GM21737 (cell line): ENCODE data around the gene TDRD7.
A peak's percentile ranks its signal among the peaks of the same experiment; 100 is the strongest.

Source experiments
- ATAC-seq: cut with Tn5 transposase; IDR thresholded peaks from one replicate; pipeline ENCODE4 v1.9.1; 2021; ENCODE audit warnings: mild to moderate bottlenecking, moderate library complexity; ENCODE audit not compliant: unreplicated experiment

Gene TDRD7

GRCh38 chr9:97503862-97504210, 91.9 kb downstream of the TDRD7 start:
- no peak for ATAC-seq

DNA sequence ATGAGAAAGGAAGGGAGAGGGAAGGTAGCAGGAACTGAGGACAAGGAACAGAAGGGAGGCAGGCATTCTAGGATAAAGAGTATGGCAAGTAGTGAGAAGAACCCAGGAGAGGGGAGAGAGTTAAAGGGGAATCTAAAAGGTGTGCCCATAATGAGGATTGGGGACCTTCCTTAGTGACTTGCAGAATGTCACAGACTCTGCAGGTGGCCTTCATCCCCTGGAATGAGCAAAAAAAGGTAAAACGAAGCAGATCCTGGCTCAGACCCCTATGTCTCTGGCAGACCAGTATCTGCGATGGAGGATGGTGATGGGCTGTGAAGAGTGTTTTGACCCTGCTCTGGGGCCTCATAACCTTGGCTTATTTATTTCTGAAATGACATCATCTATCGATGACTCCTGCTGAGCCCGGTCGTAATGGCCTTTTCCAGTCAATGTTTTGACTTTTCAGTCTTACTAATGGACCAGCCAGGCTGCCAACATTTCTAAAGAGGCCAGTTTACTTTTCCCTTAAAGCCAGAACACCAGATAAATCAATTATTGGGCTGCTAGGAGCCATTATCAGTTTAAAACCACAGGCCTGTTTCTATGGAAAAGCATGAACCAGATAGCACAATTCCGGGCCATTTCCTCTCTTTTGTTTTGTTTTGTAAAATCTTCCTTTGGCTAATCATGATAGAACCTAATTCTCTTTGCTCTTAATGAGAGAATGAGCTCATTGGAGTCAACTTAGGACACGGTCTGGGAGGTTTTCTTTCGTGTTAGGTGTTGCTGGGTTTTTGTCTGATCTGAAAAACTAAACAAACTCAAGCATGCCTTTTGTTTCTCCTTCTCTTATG, 92.7 kb downstream of the TDRD7 start:
- no peak for ATAC-seq

- no peak for ATAC-seq
Measured at GRCh38 chr9:97505845-97506244, 93.9 kb downstream of the TDRD7 start.

DNA sequence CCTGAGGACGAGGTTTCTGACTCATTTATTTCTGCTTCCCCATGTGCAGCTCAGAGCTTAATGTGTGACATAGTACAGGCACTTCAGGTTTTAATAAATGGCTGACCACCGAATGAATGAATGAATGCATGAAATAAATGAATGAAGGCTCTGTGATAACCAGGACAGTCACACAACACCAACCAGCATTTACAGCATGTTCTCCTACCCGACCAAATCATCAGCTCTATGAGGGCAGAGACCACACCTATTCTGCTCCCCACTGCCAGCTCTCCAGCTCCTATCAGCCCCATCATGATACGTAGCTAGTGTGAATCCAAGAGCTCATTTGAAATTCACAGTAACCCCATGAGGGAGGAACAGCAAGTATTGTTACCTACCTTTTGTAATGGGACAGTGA, 94.4 kb downstream of the TDRD7 start:
- ATAC-seq: no peak

DNA sequence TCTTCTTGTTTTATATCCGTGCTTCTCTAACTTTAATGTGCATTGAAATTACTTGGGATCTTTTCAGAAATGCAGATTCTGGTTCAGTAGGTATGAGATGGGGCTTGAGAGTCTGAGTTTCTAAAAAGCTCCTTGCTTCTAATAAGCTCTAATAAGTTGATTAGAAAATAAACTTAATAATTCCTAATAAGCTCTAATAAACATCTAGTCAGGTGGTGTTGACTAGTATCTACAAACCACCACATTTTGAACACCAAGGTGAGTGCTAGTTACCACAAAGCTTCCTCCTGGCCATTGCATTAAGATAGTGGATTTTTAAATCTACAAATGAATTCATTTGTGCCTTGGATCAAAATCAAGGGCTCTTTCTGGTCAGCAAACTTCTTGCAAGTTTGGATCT, 94.9 kb downstream of the TDRD7 start:
- ATAC-seq: no peak

GRCh38 chr9:97507428-97507984, 95.6 kb downstream of the TDRD7 start:
- no peak for ATAC-seq

DNA sequence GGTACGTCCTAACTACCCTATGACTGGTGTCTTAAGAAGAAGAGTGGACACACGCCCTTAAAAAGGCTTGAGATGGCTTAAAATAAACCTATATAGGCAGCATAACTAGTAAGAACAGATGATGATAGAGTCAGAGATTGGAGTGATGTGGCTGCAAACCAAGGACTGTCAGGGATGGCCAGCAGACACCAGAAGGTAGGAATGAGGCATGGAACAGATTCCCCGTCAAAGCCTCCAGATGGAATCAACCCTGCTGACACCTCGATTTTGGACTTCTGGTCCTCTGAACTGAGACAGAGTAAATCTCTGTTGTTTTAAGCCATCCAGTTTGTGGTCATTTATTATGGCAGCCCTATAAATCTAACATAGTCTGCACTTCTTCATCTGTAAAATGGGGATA, 97.0 kb downstream of the TDRD7 start:
- no peak for ATAC-seq

DNA sequence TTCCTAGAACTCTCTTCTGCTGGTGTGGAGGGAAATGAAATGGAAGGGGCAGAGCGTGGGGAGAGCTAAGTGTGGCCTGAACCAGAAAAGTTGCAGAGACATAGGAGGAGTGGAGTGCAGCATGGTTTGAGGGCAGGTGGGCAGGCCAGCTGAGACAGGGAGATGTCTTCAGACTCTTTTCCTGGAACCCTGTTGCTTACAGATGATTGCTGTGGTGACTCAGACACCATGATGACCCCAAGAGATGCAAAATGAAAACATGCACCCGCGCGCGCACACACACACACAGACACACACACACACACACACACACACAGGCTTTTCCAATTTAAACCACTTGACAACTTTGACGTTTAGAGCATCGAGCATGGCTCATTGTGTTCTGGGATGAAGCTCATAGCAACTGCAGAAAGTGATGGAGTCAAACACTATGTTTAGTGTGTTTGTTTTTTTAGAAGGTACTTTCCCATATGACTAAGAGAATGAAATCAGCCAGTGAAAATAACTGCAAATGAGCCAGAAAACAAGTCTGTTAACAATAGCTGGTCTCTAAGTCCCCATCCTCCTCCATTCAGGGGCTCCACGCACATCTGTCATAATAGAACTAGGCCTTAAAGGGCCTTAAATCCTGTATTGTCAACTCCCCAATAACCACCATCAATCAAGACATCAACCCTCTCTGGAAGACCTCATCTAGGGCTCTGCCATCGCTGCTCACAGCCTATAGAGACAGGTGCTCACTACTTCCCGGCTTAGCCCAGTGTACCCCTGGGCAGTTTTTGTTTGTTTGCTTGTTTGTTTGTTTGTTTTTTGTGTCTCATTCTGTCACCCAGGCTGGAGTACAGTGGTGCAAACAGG, 99.1 kb downstream of the TDRD7 start:
- ATAC-seq: peak; percentile 57

DNA sequence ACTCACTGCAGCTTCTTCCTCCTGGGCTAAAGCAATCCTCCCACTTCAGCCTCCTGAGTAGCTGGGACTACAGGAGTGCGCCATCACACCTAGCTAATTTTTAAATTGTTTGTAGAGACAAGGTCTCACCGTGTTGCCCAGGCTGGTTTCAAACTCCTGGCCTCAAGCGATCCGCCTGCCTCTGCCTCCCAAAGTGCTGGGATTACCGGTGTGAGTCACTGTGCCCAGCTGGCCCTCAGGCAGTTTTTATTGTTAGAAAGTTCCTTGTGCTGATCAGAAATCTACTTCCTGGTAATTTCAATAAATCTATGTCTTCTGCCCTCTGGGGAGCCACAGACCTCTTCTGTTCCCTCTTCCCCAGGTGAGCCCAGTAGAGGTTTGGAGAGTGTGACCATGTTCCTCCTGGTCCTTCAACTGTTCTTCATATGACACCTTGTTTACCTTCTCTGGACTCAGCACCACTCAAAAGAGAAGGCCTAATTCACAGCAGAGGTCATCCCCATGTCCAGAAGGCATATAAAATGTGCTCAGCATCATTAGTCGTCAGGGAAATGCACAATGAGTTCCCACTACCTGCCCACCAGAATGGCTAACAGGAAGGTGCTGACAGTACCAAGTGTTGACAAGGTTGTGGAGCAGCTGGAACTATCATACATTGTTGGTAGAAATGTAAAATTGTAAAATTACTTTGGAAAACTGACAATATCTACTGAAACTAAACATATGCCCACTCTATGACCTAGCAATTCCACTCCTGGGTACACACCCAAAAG, 99.9 kb downstream of the TDRD7 start:
- no peak for ATAC-seq

- no peak for ATAC-seq
Measured at GRCh38 chr9:97512966-97513560, 101.2 kb downstream of the TDRD7 start.

DNA sequence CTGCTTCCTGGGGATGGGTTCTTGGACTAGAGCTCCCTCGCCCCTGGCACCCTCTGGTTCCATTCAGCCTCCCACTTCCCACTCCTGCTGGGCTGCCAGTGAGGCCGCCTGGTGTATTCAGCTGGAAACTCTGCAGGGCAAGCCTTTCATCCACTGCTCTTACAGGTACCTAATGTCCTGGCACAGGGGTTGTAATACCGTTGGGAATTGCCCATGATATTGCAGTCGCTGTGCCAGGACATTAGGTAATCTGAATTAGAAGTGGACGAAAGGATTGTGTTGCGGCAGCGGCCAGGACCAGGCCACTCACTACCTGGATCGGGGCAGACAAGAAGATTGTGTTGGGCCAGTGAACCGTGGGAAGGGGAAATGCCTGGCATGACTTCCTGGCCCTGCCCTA, 102.6 kb downstream of the TDRD7 start:
- ATAC-seq: no peak

DNA sequence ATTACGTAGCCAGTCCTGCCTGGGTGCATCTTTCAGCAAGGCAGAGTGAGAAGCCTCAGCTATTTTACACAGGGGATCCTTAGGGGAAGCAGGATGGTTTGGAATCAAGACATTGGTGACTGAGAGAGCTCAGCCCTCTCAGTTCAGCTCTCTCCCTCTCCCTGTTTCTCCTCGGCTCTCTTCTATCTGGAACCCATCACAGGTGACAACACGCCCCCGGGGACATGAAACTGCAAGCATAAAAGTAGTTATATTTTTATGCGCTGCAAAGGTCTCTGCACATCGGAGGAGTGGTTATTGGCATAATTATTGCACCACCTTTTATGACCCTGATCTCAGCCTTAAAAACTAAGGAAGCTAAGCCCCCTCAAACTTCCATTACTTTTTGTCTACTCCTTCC, 103.8 kb downstream of the TDRD7 start:
- ATAC-seq: no peak

GRCh38 chr9:97516111-97516510, 104.2 kb downstream of the TDRD7 start:
- no peak for ATAC-seq

- ATAC-seq: no peak
Measured at GRCh38 chr9:97517331-97518089, 105.6 kb downstream of the TDRD7 start.

DNA sequence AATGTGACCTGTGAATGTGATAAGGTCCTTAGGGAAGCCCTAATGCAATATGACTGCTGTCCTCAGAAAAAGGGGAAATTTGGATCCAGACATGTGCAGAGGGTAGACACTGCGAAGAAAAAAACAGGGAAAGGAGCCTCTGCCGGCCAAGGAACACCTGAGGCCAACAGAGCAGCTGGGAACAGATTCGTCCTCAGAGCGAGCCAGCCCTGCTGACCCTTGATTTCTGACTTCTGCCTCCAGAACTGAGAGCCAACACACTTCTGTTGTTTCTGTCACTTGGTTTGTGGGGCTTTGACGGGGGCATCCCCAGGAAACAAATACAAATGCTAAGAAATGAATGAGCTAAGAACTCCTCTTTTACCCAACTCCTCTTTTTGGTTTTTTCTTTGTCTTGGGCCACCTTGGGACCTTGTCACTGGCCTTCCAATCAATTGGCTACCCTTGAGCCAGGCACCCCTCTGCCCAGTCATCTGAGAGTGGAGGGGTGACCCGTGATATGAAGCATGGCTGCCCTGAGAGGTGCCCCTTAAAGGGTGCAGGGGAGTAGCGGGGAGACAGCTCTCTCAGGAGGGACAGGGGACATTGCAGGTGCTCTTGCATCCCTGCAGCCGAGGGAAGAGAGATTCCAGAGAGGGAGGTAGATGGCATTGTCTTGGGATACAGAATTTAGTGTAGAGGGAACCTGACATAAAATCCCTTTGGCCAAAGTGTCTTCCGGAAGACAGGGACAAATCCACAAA, 106.4 kb downstream of the TDRD7 start:
- ATAC-seq: no peak

DNA sequence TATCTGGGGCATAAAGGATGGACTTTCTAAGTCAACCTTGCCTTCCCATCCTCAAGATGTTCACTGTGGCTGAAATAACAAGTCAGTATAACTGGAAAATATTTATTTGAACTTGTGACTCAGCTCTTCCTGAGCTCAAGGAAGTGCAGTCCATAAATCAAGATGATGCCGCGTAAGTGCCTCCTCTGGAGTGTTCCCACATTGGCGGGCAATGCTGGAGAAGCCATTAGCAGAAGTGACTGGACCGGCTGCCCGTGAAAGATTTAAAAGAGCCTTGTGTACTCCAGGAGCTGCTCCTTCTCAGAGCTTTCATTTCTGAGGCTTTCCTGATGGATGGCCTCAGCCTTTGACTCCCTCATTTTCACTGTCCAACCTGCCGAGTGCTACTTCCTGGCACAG, 107.0 kb downstream of the TDRD7 start:
- no peak for ATAC-seq

DNA sequence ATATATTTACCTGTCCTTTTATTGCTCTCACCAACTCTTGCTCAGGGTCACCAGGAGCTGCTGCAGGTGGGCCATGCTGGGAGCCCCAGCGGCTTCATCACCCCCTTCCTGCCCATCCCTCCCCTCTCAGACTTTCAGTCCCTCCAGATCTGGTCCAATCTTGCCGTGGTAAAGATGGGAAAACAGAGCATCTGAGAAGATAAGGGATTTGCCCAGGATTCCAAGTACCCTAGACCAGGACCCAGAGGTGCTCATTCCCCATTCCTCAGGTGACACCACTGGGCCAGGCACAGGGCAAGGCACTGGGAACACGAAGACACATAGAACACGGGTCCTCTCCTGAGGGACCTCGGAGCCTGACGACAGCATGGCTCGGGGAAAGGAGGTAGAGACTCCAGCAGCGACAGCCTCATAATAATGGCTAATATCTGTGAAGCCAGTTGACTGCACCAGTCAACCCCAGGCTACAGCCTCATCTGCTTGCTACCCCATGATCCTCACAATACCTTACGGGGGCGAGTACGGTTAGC, 107.6 kb downstream of the TDRD7 start:
- no peak for ATAC-seq

- no peak for ATAC-seq
Measured at GRCh38 chr9:97521576-97522333, 109.9 kb downstream of the TDRD7 start.
